Endothelial cell of umbilical vein (primary cell): ENCODE data around the gene ANAPC2.

Experiments
- EZH2 ChIP-seq: IDR thresholded peaks from 2 replicates; pipeline ENCODE4 v1.6.1; 2012; ENCODE audit warnings: borderline replicate concordance, low read depth, mild to moderate bottlenecking, moderate library complexity, low read length, inconsistent platforms; ENCODE audit not compliant: severe bottlenecking
- MYC ChIP-seq: IDR thresholded peaks from one replicate; pipeline ENCODE4 v1.6.1; 2011; ENCODE audit warnings: mild to moderate bottlenecking, low read depth, low read length
- POLR2A ChIP-seq: IDR thresholded peaks from 2 replicates; pipeline ENCODE4 v1.6.1; 2012; ENCODE audit warnings: low read depth, mild to moderate bottlenecking, control low read depth, low read length
- POLR2AphosphoS5 ChIP-seq: IDR thresholded peaks from 2 replicates; pipeline ENCODE4 v1.6.1; 2012; ENCODE audit warnings: low read depth, mild to moderate bottlenecking, control low read depth, low read length, moderate library complexity; ENCODE audit not compliant: insufficient read depth
- TF ChIP-seq, protein P1 (sequence below), 2 donors: IDR thresholded peaks; 1 replicate in 1 of 2; 2 replicates in 1 of 2; pipeline ENCODE4 v1.5.1; 2011; ENCODE audit warnings: low read length in 2 of 2, mild to moderate bottlenecking in 2 of 2, moderate library complexity in 2 of 2, control low read depth in 1 of 2, inconsistent platforms in 1 of 2, low read depth in 1 of 2; ENCODE audit not compliant: insufficient read depth in 1 of 2; ENCODE audit errors: extremely low read depth in 1 of 2
- TF ChIP-seq, protein P2 (sequence below): IDR thresholded peaks from 2 replicates; pipeline ENCODE4 v1.6.1; 2011; ENCODE audit not compliant: insufficient read depth, insufficient read length

DNA sequence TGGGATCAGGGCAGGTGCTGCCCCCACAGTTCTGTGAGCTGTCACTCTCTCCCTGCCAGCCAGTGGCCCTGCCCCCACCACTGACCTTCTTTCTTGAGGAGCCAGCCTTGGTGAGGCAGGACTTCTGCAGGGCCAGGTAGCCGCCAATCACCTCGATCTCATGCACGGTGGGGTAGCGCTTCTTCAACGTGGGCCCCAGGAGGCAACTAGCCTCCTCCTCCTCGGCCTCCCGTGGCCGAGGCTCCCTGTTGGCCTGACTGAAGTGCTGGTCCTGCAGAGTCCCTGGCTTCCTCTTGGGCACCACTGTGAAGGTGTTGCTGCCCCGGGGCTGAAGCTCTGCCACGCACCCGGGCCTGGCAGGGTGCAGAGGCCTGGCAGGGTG is 10.5 kb upstream of the ANAPC2 start:
- TF ChIP-seq, protein P1, sequence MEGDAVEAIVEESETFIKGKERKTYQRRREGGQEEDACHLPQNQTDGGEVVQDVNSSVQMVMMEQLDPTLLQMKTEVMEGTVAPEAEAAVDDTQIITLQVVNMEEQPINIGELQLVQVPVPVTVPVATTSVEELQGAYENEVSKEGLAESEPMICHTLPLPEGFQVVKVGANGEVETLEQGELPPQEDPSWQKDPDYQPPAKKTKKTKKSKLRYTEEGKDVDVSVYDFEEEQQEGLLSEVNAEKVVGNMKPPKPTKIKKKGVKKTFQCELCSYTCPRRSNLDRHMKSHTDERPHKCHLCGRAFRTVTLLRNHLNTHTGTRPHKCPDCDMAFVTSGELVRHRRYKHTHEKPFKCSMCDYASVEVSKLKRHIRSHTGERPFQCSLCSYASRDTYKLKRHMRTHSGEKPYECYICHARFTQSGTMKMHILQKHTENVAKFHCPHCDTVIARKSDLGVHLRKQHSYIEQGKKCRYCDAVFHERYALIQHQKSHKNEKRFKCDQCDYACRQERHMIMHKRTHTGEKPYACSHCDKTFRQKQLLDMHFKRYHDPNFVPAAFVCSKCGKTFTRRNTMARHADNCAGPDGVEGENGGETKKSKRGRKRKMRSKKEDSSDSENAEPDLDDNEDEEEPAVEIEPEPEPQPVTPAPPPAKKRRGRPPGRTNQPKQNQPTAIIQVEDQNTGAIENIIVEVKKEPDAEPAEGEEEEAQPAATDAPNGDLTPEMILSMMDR (IDR thresholded peaks at IDR 0.05; ENCODE audit: extremely low read depth in 1 of 2, insufficient read depth in 1 of 2, low read depth in 1 of 2, low read length in 2 of 2) = no peak
- TF ChIP-seq POLR2A = no peak
- no peak for TF ChIP-seq POLR2AphosphoS5
- TF ChIP-seq EZH2 = no peak
- TF ChIP-seq, protein P2, sequence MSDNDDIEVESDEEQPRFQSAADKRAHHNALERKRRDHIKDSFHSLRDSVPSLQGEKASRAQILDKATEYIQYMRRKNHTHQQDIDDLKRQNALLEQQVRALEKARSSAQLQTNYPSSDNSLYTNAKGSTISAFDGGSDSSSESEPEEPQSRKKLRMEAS = no peak
- no peak for TF ChIP-seq MYC
